ENCODE measurements around the gene MAP2. TPM values are rescaled to one million over a fixed set of nuclear protein-coding genes. Genes with fewer than 3 reads are reported as not detected.

MAP2 gene
- total and polyA plus RNA-seq, 10 of the 15 experiments (the other 5 are each of a cell fraction or from before 2014, with no cell fraction given), result 0.01 TPM; not detected in 9

DNA sequence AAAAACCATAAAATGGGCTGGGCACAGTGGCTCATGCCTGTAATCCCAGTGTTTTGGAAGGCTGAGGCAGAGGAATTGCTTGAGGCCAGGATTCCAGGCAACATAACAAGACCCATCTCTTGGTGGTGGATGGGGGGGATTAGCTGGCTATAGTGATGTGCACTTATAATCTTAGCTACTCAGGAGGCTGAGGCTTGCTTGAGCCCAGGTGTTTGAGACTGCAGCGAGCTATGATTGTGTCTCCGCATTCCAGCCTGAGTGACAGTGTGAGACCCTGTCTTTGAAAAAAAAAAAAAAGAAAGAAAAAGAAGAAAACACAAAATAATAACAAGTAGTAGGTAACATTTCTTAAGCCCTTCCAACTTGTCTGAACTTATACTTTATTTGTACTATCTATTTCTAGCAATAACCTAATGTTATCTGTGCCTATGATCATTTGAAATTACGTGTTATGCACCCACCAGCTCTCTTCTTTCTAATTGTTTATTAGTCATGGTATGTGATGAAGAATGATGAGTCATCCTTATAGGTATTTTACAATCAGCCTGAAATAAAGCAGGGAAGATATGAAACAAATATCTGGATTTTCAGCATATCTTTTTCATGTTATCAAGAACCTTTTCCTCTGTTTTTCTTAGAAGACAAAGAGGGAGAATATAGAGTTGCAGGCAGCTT is 218.4 kb downstream of the MAP2 start:
- ChIA-PET POLR2A (no interaction called here), CTCF (interaction anchor here (1.4 kb wide), 1 partner anchor 52 kb away, joined by 3 read pairs; no protein-coding TSS in a partner anchor), RAD21 (ENCODE audit: unreplicated experiment) (no interaction called here), SMC1A (ENCODE audit: uncharacterized antibody, unreplicated experiment) (interaction anchor here (0.9 to 1.2 kb wide), 2 partner anchors 9 to 15 kb away, joined by 3 to 4 read pairs; no protein-coding TSS in a partner anchor)
- ATAC-seq (no peak), FAIRE-seq (no peak), DNase-seq (ENCODE audit: low read depth, low spot score) (no peak)
- Histone ChIP-seq H2AFZ (ENCODE audit: control insufficient read depth, low read depth, low read length) (no peak overlapping the region), H3K79me2 (ENCODE audit: control insufficient read depth, insufficient read depth, low read length) (no peaks in the 10 kb centered on the region), H3K4me1 (ENCODE audit: control insufficient read depth, insufficient read depth, low read length) (no peaks in the 10 kb centered on the region), H3K27me3 (replicated peaks in 1 of 2; ENCODE audit: control insufficient read depth in 2 of 2, insufficient read depth in 2 of 2, low read length in 1 of 2) (no peaks in the 10 kb centered on the region), H3K27ac (ENCODE audit: control insufficient read depth, insufficient read depth) (no peak overlapping the region), H4K20me1 (ENCODE audit: control insufficient read depth, insufficient read depth) (no peaks in the 10 kb centered on the region), H3K4me2 (ENCODE audit: control insufficient read depth, insufficient read depth) (no peak overlapping the region), H3K36me3 (ENCODE audit: control insufficient read depth in 2 of 2, insufficient read depth in 2 of 2, low read length in 1 of 2) (no peaks in the 10 kb centered on the region), H3K9ac (ENCODE audit: control insufficient read depth, insufficient read depth, low read length) (no peak overlapping the region), H3K9me3 (replicated peaks; ENCODE audit: control insufficient read depth, insufficient read depth, low read length) (no peaks in the 10 kb centered on the region), H3K4me3 (no peak overlapping the region)
- BruUV-seq (replicated peaks), result no TSS peak
- 13% methylated on average over 3 of the region's 3 CpGs for WGBS (ENCODE audit: insufficient coverage, insufficient replicate concordance, low lambda C conversion rate, missing lambda C conversion rate)
- intact Hi-C loops (cut with micrococcal nuclease; ENCODE audit: unreplicated experiment) (no loop called here), in situ Hi-C loops (cut with MboI) (no loop called here)
- no peak for TF ChIP-seq RCOR1 (conservative IDR thresholded peaks at IDR 0.05; ENCODE audit: low read depth, low read length)
- TF ChIP-seq EGR1 (IDR thresholded peaks at IDR 0.05; ENCODE audit: borderline replicate concordance in 1 of 2, low read depth in 2 of 2, low read length in 2 of 2), result no peak
- no peak for TF ChIP-seq HCFC1 (IDR thresholded peaks at IDR 0.05; ENCODE audit: low read length)
- no peak for TF ChIP-seq DPF2 (IDR thresholded peaks at IDR 0.05)
- no peak for TF ChIP-seq E2F4 (IDR thresholded peaks at IDR 0.05; ENCODE audit: low read depth, low read length)
- no peak for TF ChIP-seq CHD2 (IDR thresholded peaks at IDR 0.05; ENCODE audit: borderline replicate concordance, low read depth, low read length)
- TF ChIP-seq STAT3 (IDR thresholded peaks at IDR 0.05; ENCODE audit: low read depth, low read length), result no peak
- no peak for TF ChIP-seq NFIC (IDR thresholded peaks at IDR 0.05; ENCODE audit: low read depth, low read length)
- no peak for TF ChIP-seq EP300 (IDR thresholded peaks at IDR 0.05; ENCODE audit: borderline replicate concordance in 1 of 2, control insufficient read depth in 1 of 2, low read depth in 2 of 2, low read length in 2 of 2)
- no peak for TF ChIP-seq REST (IDR thresholded peaks at IDR 0.05; ENCODE audit: low read depth, low read length)
- TF ChIP-seq, protein P1, sequence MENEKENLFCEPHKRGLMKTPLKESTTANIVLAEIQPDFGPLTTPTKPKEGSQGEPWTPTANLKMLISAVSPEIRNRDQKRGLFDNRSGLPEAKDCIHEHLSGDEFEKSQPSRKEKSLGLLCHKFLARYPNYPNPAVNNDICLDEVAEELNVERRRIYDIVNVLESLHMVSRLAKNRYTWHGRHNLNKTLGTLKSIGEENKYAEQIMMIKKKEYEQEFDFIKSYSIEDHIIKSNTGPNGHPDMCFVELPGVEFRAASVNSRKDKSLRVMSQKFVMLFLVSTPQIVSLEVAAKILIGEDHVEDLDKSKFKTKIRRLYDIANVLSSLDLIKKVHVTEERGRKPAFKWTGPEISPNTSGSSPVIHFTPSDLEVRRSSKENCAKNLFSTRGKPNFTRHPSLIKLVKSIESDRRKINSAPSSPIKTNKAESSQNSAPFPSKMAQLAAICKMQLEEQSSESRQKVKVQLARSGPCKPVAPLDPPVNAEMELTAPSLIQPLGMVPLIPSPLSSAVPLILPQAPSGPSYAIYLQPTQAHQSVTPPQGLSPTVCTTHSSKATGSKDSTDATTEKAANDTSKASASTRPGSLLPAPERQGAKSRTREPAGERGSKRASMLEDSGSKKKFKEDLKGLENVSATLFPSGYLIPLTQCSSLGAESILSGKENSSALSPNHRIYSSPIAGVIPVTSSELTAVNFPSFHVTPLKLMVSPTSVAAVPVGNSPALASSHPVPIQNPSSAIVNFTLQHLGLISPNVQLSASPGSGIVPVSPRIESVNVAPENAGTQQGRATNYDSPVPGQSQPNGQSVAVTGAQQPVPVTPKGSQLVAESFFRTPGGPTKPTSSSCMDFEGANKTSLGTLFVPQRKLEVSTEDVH (IDR thresholded peaks at IDR 0.05; ENCODE audit: low read depth, partially characterized antibody), result no peak
- no peak for TF ChIP-seq EED (IDR thresholded peaks at IDR 0.05; ENCODE audit: low read depth)
- no peak for TF ChIP-seq BHLHE40 (IDR thresholded peaks at IDR 0.05; ENCODE audit: borderline replicate concordance in 1 of 2, low read depth in 2 of 2, low read length in 1 of 2)
- no peak for TF ChIP-seq YBX1 (IDR thresholded peaks at IDR 0.05)
- no peak for TF ChIP-seq JUNB (IDR thresholded peaks at IDR 0.05)
- no peak for TF ChIP-seq IRF4 (IDR thresholded peaks at IDR 0.05; ENCODE audit: low read depth, low read length)
- no peak for TF ChIP-seq MTA3 (IDR thresholded peaks at IDR 0.05; ENCODE audit: borderline replicate concordance, low read length)

Data from GM12878 (cell line).